ENCODE measurements around the gene BCAN.

DNA sequence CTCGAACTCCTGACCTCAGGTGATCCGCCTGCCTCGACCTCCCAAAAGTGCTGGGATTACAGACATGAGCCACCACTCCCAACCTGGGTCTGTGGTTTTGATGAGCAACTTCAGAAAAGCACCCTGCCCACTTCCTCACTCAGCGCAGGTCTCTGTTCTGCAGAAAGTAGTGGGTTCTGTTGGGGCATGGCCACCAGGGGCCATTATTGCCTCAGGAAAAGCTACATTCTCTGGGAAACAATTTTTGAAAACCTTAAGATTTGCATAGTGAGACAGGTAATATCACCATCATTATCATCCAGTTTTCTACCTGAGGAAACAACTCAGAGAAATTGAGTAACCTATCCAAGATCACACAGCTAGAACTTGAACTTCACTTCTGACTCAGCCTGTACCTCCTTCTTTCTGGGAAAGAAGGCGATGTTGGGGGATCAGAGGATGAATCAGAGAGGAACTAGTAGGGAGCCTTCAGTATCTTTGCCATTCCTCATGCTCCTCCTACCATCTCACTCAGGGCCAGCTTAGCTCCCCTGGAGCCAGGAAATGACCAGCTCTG lies 42.4 kb downstream of the BCAN start:
- TF ChIP-seq, protein P1, sequence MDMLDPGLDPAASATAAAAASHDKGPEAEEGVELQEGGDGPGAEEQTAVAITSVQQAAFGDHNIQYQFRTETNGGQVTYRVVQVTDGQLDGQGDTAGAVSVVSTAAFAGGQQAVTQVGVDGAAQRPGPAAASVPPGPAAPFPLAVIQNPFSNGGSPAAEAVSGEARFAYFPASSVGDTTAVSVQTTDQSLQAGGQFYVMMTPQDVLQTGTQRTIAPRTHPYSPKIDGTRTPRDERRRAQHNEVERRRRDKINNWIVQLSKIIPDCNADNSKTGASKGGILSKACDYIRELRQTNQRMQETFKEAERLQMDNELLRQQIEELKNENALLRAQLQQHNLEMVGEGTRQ (CRISPR knock-in tag; IDR thresholded peaks at IDR 0.05): no peak
- TF ChIP-seq, protein P2, sequence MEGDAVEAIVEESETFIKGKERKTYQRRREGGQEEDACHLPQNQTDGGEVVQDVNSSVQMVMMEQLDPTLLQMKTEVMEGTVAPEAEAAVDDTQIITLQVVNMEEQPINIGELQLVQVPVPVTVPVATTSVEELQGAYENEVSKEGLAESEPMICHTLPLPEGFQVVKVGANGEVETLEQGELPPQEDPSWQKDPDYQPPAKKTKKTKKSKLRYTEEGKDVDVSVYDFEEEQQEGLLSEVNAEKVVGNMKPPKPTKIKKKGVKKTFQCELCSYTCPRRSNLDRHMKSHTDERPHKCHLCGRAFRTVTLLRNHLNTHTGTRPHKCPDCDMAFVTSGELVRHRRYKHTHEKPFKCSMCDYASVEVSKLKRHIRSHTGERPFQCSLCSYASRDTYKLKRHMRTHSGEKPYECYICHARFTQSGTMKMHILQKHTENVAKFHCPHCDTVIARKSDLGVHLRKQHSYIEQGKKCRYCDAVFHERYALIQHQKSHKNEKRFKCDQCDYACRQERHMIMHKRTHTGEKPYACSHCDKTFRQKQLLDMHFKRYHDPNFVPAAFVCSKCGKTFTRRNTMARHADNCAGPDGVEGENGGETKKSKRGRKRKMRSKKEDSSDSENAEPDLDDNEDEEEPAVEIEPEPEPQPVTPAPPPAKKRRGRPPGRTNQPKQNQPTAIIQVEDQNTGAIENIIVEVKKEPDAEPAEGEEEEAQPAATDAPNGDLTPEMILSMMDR (IDR thresholded peaks at IDR 0.05): no peak
- TF ChIP-seq ZNF416 (CRISPR knock-in tag; IDR thresholded peaks at IDR 0.05) (no peak), RELA (CRISPR knock-in tag; IDR thresholded peaks at IDR 0.05; ENCODE audit: borderline replicate concordance) (no peak), ZNF317 (CRISPR knock-in tag; IDR thresholded peaks at IDR 0.05; ENCODE audit: borderline replicate concordance, low read depth) (no peak), MAX (CRISPR knock-in tag; IDR thresholded peaks at IDR 0.05) (no peak), ZNF121 (CRISPR knock-in tag; IDR thresholded peaks at IDR 0.05) (no peak), NR3C1 (CRISPR knock-in tag; conservative IDR thresholded peaks at IDR 0.05; ENCODE audit: low read depth) (no peak), STAT6 (CRISPR knock-in tag; conservative IDR thresholded peaks at IDR 0.05; ENCODE audit: low read depth) (no peak)
- TF ChIP-seq, protein P3, sequence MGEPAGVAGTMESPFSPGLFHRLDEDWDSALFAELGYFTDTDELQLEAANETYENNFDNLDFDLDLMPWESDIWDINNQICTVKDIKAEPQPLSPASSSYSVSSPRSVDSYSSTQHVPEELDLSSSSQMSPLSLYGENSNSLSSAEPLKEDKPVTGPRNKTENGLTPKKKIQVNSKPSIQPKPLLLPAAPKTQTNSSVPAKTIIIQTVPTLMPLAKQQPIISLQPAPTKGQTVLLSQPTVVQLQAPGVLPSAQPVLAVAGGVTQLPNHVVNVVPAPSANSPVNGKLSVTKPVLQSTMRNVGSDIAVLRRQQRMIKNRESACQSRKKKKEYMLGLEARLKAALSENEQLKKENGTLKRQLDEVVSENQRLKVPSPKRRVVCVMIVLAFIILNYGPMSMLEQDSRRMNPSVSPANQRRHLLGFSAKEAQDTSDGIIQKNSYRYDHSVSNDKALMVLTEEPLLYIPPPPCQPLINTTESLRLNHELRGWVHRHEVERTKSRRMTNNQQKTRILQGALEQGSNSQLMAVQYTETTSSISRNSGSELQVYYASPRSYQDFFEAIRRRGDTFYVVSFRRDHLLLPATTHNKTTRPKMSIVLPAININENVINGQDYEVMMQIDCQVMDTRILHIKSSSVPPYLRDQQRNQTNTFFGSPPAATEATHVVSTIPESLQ (CRISPR knock-in tag; IDR thresholded peaks at IDR 0.05): no peak
